ENCODE results near the gene ADAM22. TPM values are rescaled to one million over a fixed set of nuclear protein-coding genes. Genes with fewer than 3 reads are reported as not detected.

The ADAM22 gene
- total and polyA plus RNA-seq, 2 of the 4 experiments (the other 2 are of a cell fraction): 0.03 to 0.18 TPM

DNA sequence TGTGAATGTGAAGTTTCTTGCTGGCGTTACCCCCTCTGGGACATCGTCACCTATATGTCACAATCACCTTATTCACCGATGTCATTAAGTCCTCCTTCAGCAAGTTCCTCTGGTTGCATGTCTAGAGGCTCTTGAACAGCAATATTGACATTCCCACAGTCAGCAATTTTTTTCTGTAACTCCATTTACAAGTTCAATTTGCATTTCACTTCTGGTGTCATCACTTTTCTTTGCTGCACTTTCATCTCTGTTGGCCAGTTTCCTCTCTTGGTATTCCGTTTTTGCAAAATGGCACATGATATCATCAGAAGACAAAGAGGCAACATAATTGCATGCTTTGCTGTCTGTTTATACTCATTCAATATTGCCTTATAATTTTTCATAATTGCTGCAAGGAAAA lies 216.0 kb downstream of the ADAM22 start:
- CTCF ChIA-PET: no interaction called here
- in situ Hi-C loops (cut with MboI; ENCODE audit: low sequenced_read_pairs): no loop called here
- no TSS peak for BruUV-seq (replicated peaks)
- H4K20me1 ChIP-seq (ENCODE audit: insufficient read depth, low read length): no peaks in the 10 kb centered on the region
- H3K4me3 ChIP-seq (ENCODE audit: insufficient read depth, low read depth, low read length): no peak overlapping the region
- H2BK20ac ChIP-seq (ENCODE audit: low read depth, low read length): no peak overlapping the region
- H3K79me1 ChIP-seq (ENCODE audit: low read depth in 1 of 2, low read length in 2 of 2): no peaks in the 10 kb centered on the region
- DNase-seq: no peak
- no peak overlapping the region for H3K23ac ChIP-seq (ENCODE audit: low read depth, low read length)
- no peak overlapping the region for H2BK5ac ChIP-seq (ENCODE audit: low read depth, low read length, poor library complexity, severe bottlenecking)
- H4K5ac ChIP-seq (ENCODE audit: low read depth, low read length): no peak overlapping the region
- no peaks in the 10 kb centered on the region for H3K27me3 ChIP-seq (ENCODE audit: control insufficient read depth, insufficient read depth, low read length)
- POLR2A ChIA-PET (ENCODE audit: unreplicated experiment): no interaction called here
- dilution Hi-C loops (cut with HindIII; ENCODE audit: low sequenced_read_pairs, unreplicated experiment): no loop called here
- no peak overlapping the region for H3K4ac ChIP-seq (ENCODE audit: low read depth, low read length)
- H3K9ac ChIP-seq (ENCODE audit: low read depth, low read length): no peak overlapping the region
- H4K91ac ChIP-seq (ENCODE audit: insufficient read depth, low read depth, low read length): no peak overlapping the region
- no peaks in the 10 kb centered on the region for H3K9me1 ChIP-seq (ENCODE audit: insufficient read depth, low read length)
- H2AK5ac ChIP-seq (ENCODE audit: low read depth, low read length): no peak overlapping the region
- H2AFZ ChIP-seq (replicated peaks; ENCODE audit: low read length, poor library complexity): no peak overlapping the region
- no peak overlapping the region for H3K4me2 ChIP-seq (ENCODE audit: low read depth, low read length)
- H2BK120ac ChIP-seq (ENCODE audit: low read depth, low read length): no peak overlapping the region
- no peaks in the 10 kb centered on the region for H3K4me1 ChIP-seq (ENCODE audit: control insufficient read depth, insufficient read depth, low read length)
- intact Hi-C loops (cut with micrococcal nuclease): loop anchor here (10.0 kb wide), 1 partner anchor 55 kb away; no protein-coding TSS in a partner anchor
- H3K27ac ChIP-seq (ENCODE audit: insufficient read depth, low read length): no peak overlapping the region
- no peak for TF ChIP-seq RFX5 (IDR thresholded peaks at IDR 0.05; ENCODE audit: low read depth, low read length)
- peak; percentile 67 for TF ChIP-seq MAFK (IDR thresholded peaks at IDR 0.05; ENCODE audit: low read depth, low read length)
- no peaks in the 10 kb centered on the region for H3K9me3 ChIP-seq (ENCODE audit: control insufficient read depth, insufficient read depth, low read length)
- no peak overlapping the region for H3K14ac ChIP-seq (replicated peaks; ENCODE audit: low read depth, low read length)
- no peaks in the 10 kb centered on the region for H3K36me3 ChIP-seq (ENCODE audit: control insufficient read depth, insufficient read depth, low read length)
- H4K8ac ChIP-seq (ENCODE audit: low read depth in 2 of 2, low read length in 2 of 2): no peak overlapping the region
- no CpG with 5 or more reads among the region's 4 CpGs for WGBS, 2 experiments (ENCODE audit: extremely low coverage in 2 of 2, insufficient read length in 1 of 2)
- ATAC-seq (ENCODE audit: low read depth): no peak
- H3K18ac ChIP-seq (ENCODE audit: low read depth, low read length): no peak overlapping the region
- no peak overlapping the region for H3K56ac ChIP-seq (ENCODE audit: extremely low read depth, insufficient read depth, low read length)
- no peak overlapping the region for H2BK15ac ChIP-seq (ENCODE audit: low read depth, low read length)
- no peak overlapping the region for H2AK9ac ChIP-seq (replicated peaks; ENCODE audit: low read depth, low read length, poor library complexity)

Measured in IMR-90 (cell line).